Motor neuron (in vitro differentiated cells): ENCODE measurements around the gene FKBP5. TPM values are rescaled to one million over a fixed set of nuclear protein-coding genes. Genes with fewer than 3 reads are reported as not detected.

Experiments used
- total RNA-seq, 8 experiments: library from RNA; unstranded; fragments of 300-600 nt; gene quantifications; 2 replicates each; pipeline versions ENCODE4 v1.2.3 to v1.2.4, GENCODE V29; 2022

Gene FKBP5
- total RNA-seq, 8 experiments from 2014 or later: 5.6 to 23.5 (median 10.9) TPM

Other genes starting within 250 kb of the FKBP5 start
- gene FANCE, start 236.6 kb downstream of the FKBP5 start, total RNA-seq: 10 to 100 TPM in 3 of 8 experiments, 1 to 10 TPM in 5; 5.3 to 19.7 (median 9.9) TPM
- gene RPL10A, start 220.5 kb downstream of the FKBP5 start, total RNA-seq: 1,000 to 10,000 TPM; 1,372 to 2,546 (median 2,130) TPM
- 1 to 10 TPM; 2.5 to 8.2 (median 4.4) TPM for gene TEAD3, start 191.8 kb downstream of the FKBP5 start, total RNA-seq
- gene TULP1, start 176.0 kb downstream of the FKBP5 start, total RNA-seq: 1 to 10 TPM in 1 of 8 experiments, under 1 TPM in 5, not detected in 2; 0.20 to 1.2 (median 0.38) TPM
- 1 to 10 TPM in 4 of 8 experiments, under 1 TPM in 4; 0.58 to 3.0 (median 1.2) TPM for gene ARMC12, start 48.1 kb upstream of the FKBP5 start, total RNA-seq
- gene CLPSL2, start 87.7 kb upstream of the FKBP5 start, total RNA-seq: not detected
- gene CLPSL1, start 92.1 kb upstream of the FKBP5 start, total RNA-seq: not detected
- not detected for gene CLPS, start 108.4 kb upstream of the FKBP5 start, total RNA-seq
- 1 to 10 TPM in 1 of 8 experiments, under 1 TPM in 4, not detected in 3; 0.13 to 1.0 (median 0.41) TPM for gene LHFPL5, start 116.4 kb upstream of the FKBP5 start, total RNA-seq
- gene SRPK1, start 232.2 kb upstream of the FKBP5 start, total RNA-seq: 100 to 1,000 TPM in 2 of 8 experiments, 10 to 100 TPM in 6; 33.9 to 105 (median 36.5) TPM